ENCODE results near the gene FBXO27. TPM values are rescaled to one million over a fixed set of nuclear protein-coding genes. Genes with fewer than 3 reads are reported as not detected.

FBXO27 gene
- polyA plus RNA-seq, 2 of the 4 experiments (the other 2 are of a cell fraction), result 15.2 to 17.5 TPM

DNA sequence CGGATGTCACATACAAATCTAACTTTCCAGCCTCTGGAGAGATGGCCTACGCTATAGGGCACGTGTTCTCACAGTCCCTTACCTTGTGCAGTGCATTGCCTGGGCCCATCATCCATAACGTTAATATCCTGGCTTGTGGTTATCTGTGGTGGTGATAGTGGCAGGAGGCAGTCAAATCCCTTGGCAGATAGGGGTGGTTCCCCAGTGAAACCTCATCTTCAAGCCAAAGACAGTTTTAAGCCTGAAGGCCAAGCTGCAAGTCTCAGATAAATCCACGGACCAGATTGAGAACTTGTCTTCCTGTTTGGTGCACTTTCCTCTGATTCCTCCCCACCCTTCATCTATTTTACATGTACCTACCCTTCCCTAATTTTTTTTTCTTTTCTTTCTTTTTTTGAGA is 52.5 kb downstream of the FBXO27 start:
- whole genome bisulfite sequencing (ENCODE audit: missing lambda C conversion rate), result 66% methylated on average over 5 of the region's 5 CpGs
- H3K4me3 ChIP-seq, result no peak overlapping the region

GRCh38 chr19:38978326-38978689 is 54.0 kb downstream of the FBXO27 start:
- no peak for FAIRE-seq
- POLR2A ChIA-PET, result no interaction called here
- CTCF ChIA-PET, result interaction anchor here (1.0 to 12.4 kb wide), 17 partner anchors 7 to 576 kb away, joined by 3 to 344 read pairs (median 30); partner anchors contain the start of genes FAM98C, FBXO27, MRPS12 and SARS2
- no peak overlapping the region for H3K4me2 ChIP-seq
- H3K4me3 ChIP-seq, result no peak overlapping the region
- peaks cover 32% of the 10 kb centered on the region for H3K4me1 ChIP-seq
- WGBS (ENCODE audit: missing lambda C conversion rate), result 62% methylated on average over 3 of the region's 3 CpGs
- peak overlapping the region; percentile 0 to 91; a peak in 4 of 6 replicates for H3K27ac ChIP-seq
- H3K9me3 ChIP-seq, result peaks cover 6% of the 10 kb centered on the region; the same call in 2 of the 3 replicates
- TF ChIP-seq JUNB (IDR thresholded peaks at IDR 0.05), result no peak
- TF ChIP-seq MAFK (IDR thresholded peaks at IDR 0.05; ENCODE audit: partially characterized antibody), result peak; percentile 9
- no peak for ATAC-seq
- no peak for DNase-seq (ENCODE audit: low read depth in 1 of 2, low spot score in 1 of 2)

More for the DNA sequence above, 52.5 kb downstream of the FBXO27 start:
- no peak for FAIRE-seq
- ATAC-seq, result no peak
- Histone ChIP-seq H3K4me1 (peaks cover 22% of the 10 kb centered on the region), H3K4me2 (no peak overlapping the region), H3K9me3 (peaks cover 6% of the 10 kb centered on the region; the same call in 2 of the 3 replicates), H3K27ac (no peak overlapping the region)
- POLR2A ChIA-PET, result no interaction called here
- no peak for DNase-seq (ENCODE audit: low read depth in 1 of 2, low spot score in 1 of 2)
- TF ChIP-seq EHMT2 (IDR thresholded peaks at IDR 0.05; ENCODE audit: low read depth) (no peak), RFX5 (IDR thresholded peaks at IDR 0.05) (no peak), TP53 (CRISPR knock-in tag; IDR thresholded peaks at IDR 0.05) (no peak), FOXS1 (CRISPR knock-in tag; IDR thresholded peaks at IDR 0.05) (no peak), GATA3 (IDR thresholded peaks at IDR 0.05; ENCODE audit: borderline replicate concordance) (no peak), JUN (IDR thresholded peaks at IDR 0.05) (no peak), RAD21 (conservative IDR thresholded peaks at IDR 0.05 in 1 of 2, IDR thresholded peaks at IDR 0.05 in 1 of 2) (no peak), PBX3 (IDR thresholded peaks at IDR 0.05) (no peak)
- TF ChIP-seq, protein P1, sequence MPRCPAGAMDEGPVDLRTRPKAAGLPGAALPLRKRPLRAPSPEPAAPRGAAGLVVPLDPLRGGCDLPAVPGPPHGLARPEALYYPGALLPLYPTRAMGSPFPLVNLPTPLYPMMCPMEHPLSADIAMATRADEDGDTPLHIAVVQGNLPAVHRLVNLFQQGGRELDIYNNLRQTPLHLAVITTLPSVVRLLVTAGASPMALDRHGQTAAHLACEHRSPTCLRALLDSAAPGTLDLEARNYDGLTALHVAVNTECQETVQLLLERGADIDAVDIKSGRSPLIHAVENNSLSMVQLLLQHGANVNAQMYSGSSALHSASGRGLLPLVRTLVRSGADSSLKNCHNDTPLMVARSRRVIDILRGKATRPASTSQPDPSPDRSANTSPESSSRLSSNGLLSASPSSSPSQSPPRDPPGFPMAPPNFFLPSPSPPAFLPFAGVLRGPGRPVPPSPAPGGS (IDR thresholded peaks at IDR 0.05), result no peak
- CTCF ChIA-PET, result interaction anchor here (1.5 to 12.4 kb wide), 8 partner anchors 11 to 348 kb away, joined by 3 to 344 read pairs (median 26); partner anchors contain the start of gene FBXO27

GRCh38 chr19:38977445-38978325 is 54.7 kb downstream of the FBXO27 start:
- WGBS (ENCODE audit: missing lambda C conversion rate), result 77% methylated on average over 15 of the region's 15 CpGs
- CTCF ChIA-PET, result interaction anchor here (0.6 to 12.4 kb wide), 38 partner anchors 8 to 578 kb away, joined by 3 to 344 read pairs (median 5); partner anchors contain the start of genes ACP7, FAM98C, FBXO27 and MRPS12
- POLR2A ChIA-PET, result interaction anchor here (2.2 to 2.9 kb wide), 2 partner anchors 46 to 53 kb away, joined by 9 to 21 read pairs; partner anchors contain the start of genes MRPS12 and SARS2

More at GRCh38 chr19:38977445-38978325, 54.7 kb downstream of the FBXO27 start:
- ATAC-seq, result no peak
- peak; percentile 97 for FAIRE-seq
- Histone ChIP-seq H3K4me1 (peaks cover 32% of the 10 kb centered on the region), H3K4me3 (no peak overlapping the region), H3K9me3 (peaks cover 6% of the 10 kb centered on the region; the same call in 2 of the 3 replicates), H3K27ac (peak overlapping the region; percentile 0 to 91; a peak in 5 of 6 replicates), H3K4me2 (peak overlapping the region; percentile 92; the same call in 2 of the 3 replicates)
- DNase-seq (ENCODE audit: low read depth in 1 of 2, low spot score in 1 of 2), result peak in 1 of 2 experiments; percentile 33
- TF ChIP-seq NPAS2 (CRISPR knock-in tag; IDR thresholded peaks at IDR 0.05; ENCODE audit: borderline replicate concordance), result no peak
- TF ChIP-seq RCOR1 (IDR thresholded peaks at IDR 0.05; ENCODE audit: low read depth, low read length), result no peak
- TF ChIP-seq MYC (IDR thresholded peaks at IDR 0.05; ENCODE audit: borderline replicate concordance, low read length), result no peak
- TF ChIP-seq PBX3 (IDR thresholded peaks at IDR 0.05), result no peak
- no peak for TF ChIP-seq JUNB (IDR thresholded peaks at IDR 0.05)
- no peak for TF ChIP-seq EHMT2 (IDR thresholded peaks at IDR 0.05; ENCODE audit: low read depth)
- TF ChIP-seq, protein P2, sequence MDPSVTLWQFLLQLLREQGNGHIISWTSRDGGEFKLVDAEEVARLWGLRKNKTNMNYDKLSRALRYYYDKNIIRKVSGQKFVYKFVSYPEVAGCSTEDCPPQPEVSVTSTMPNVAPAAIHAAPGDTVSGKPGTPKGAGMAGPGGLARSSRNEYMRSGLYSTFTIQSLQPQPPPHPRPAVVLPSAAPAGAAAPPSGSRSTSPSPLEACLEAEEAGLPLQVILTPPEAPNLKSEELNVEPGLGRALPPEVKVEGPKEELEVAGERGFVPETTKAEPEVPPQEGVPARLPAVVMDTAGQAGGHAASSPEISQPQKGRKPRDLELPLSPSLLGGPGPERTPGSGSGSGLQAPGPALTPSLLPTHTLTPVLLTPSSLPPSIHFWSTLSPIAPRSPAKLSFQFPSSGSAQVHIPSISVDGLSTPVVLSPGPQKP (IDR thresholded peaks at IDR 0.05; ENCODE audit: low read depth, low read length), result no peak
- no peak for TF ChIP-seq HEYL (CRISPR knock-in tag; IDR thresholded peaks at IDR 0.05)
- no peak for TF ChIP-seq JUN (IDR thresholded peaks at IDR 0.05)
